WTC11 (cell line): ENCODE data around the gene STRA6.

Experiments
- CTCF ChIP-seq: fragments of 200-600 bp; IDR thresholded peaks from 2 replicates; pipeline ENCODE4 v1.8.0; 2022; ENCODE audit warnings: antibody characterized with exemption
- FOXP4 ChIP-seq: sonication (generic); formaldehyde crosslinking; IDR thresholded peaks from 2 replicates; pipeline ENCODE4 v1.8.0; 2022; ENCODE audit warnings: mild to moderate bottlenecking, missing genetic modification reagents
- GABPB1 ChIP-seq: sonication (generic); formaldehyde crosslinking; IDR thresholded peaks from 2 replicates; pipeline ENCODE4 v1.8.1; 2023; ENCODE audit warnings: mild to moderate bottlenecking, missing genetic modification reagents
- IRF1 ChIP-seq: sonication (generic); formaldehyde crosslinking; IDR thresholded peaks from 2 replicates; pipeline ENCODE4 v1.8.0; 2023; ENCODE audit warnings: missing genetic modification reagents
- MLX ChIP-seq: sonication (generic); formaldehyde crosslinking; IDR thresholded peaks from 2 replicates; pipeline ENCODE4 v1.8.1; 2023; ENCODE audit warnings: mild to moderate bottlenecking, missing genetic modification reagents, moderate library complexity
- PRDM15 ChIP-seq: sonication (generic); formaldehyde crosslinking; IDR thresholded peaks from 2 replicates; pipeline ENCODE4 v1.8.0; 2022; ENCODE audit warnings: missing genetic modification reagents
- PREB ChIP-seq: sonication (generic); formaldehyde crosslinking; IDR thresholded peaks from 2 replicates; pipeline ENCODE4 v1.8.1; 2022; ENCODE audit warnings: mild to moderate bottlenecking, missing genetic modification reagents, moderate library complexity, borderline replicate concordance
- RELA ChIP-seq: sonication (generic); formaldehyde crosslinking; IDR thresholded peaks from 2 replicates; pipeline ENCODE4 v1.8.1; 2022; ENCODE audit warnings: missing genetic modification reagents, mild to moderate bottlenecking, borderline replicate concordance

GRCh38 chr15:74240897-74241614 lies 38.5 kb upstream of the STRA6 start:
- TF ChIP-seq CTCF (no peak), PRDM15 (CRISPR knock-in tag) (no peak), PREB (no peak), IRF1 (CRISPR knock-in tag) (no peak), FOXP4 (CRISPR knock-in tag) (no peak), RELA (CRISPR knock-in tag) (no peak), MLX (CRISPR knock-in tag) (no peak), GABPB1 (CRISPR knock-in tag) (no peak)
